Activated T-cell treated with anti-CD3 and anti-CD28 coated beads for 24 hours (primary cell): ENCODE results near the gene EPC1.

Experiments used
- DNase-seq: peaks from one replicate; pipeline ENCODE4 v3.0.0-alpha.2; 2020; ENCODE audit warnings: low read depth

EPC1 gene

GRCh38 chr10:32337350-32337749 is 9.6 kb downstream of the EPC1 start:
- no peak for DNase-seq

DNA sequence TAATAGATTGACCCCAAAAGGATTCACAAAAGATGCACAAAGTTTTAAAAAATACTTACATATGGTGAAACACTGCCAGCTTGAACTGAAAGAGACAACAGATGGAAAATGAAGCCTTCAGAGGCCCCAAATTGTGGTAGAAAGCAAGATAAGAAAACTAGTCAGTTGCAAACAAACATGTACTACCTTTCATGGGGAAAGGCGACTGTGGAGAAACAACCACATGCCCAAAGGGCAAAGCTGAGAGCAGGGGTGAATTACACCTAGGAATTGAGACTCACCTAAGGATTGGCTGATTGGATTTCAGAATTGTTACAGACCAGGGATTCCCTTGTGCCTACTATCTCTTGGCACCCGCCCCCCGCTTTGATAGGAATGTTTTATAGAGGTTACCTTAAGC is 13.1 kb downstream of the EPC1 start:
- no peak for DNase-seq

DNA sequence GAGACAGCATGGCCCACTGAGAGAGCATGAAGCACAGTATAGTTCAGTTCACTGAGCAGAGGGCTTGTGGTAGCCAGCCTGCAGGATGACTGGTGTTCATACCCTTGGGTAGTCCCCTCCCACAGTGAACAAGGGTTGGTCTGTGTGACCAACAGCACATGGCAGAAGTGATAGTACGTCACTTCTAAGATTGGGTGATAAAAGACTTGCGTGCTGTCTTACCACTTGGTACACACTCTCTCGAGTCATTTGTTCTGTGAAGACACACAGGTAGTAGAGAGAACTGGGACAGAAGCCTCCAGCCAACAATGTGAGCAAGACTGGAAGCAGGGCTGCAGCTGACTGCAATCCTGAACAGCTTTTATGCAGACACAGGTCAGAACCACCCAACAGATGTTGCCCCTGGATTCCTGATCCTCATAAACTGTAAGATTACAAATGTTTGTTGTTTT is 14.6 kb downstream of the EPC1 start:
- DNase-seq = peak; percentile 72

GRCh38 chr10:32331606-32332005 is 15.4 kb downstream of the EPC1 start:
- no peak for DNase-seq

DNA sequence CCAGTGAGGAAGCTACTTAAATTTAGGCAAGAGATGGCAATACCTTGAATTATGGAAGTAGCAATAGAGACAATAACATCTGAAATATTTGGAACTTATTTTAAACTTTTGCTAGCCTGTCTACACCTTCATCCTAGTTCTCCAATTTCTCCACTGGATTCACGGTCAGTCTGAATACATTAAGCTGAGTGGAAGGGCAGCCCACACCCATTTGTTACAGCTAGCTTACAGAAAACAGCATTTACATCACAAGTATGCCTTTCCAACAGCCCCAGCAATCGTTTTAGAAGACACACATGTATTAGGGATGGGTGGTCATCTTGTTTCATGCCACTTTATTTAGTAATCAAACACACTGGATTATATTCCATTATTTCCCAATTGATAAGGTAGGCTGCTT is 16.7 kb downstream of the EPC1 start:
- no peak for DNase-seq

DNA sequence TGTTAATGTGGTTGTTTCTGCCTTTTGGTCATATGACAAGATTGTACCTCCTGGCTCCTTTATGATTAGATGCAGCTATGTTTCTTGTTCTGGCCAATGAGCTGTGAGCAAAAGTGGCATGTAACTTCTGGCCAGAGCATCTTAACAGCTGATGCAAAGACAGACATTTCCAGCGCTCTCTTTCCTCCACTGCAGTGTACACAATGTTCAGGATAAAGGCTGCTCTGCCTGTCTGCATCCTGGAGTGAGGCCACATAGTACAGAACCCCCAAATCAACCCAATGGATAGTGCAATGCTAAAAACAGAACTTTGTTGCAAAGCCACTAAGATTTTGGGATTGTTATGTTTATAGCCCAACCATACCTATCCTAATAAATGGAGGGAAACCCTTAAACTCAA is 17.9 kb downstream of the EPC1 start:
- no peak for DNase-seq

DNA sequence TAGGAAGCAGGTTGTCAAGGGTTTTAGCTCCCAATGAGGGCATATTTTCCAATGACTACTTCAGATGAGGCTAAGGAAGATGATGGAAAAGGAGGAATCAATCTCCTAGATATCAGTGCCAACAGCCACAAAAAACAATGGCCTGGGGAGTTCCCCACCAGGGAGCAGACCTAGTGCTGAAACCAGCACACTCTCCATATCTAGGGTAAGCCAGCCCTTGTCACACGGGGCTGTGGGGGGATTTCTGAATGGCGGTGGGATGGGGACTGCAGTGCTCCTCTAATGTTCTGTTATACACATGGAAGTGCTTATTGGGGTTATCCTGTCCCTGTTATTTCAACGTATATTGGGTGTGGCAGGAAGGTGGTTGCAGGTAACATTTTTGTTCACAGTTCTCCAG is 18.5 kb downstream of the EPC1 start:
- no peak for DNase-seq

DNA sequence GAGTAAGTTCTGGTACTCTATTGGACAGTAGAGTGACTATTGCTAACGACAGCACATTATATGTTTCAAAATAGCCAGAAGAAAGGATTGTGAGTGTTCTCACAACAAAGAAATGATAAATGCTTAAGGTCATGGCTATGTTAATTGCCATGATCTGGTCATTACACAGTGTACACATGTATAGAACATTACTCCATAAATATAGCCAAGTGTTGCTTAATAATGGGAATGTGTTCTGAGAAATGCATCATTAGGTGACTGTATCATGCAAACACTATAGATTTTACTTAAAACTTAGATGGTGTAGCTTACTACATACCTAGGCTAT is 19.6 kb downstream of the EPC1 start:
- no peak for DNase-seq

GRCh38 chr10:32326680-32327363 is 20.1 kb downstream of the EPC1 start:
- no peak for DNase-seq

DNA sequence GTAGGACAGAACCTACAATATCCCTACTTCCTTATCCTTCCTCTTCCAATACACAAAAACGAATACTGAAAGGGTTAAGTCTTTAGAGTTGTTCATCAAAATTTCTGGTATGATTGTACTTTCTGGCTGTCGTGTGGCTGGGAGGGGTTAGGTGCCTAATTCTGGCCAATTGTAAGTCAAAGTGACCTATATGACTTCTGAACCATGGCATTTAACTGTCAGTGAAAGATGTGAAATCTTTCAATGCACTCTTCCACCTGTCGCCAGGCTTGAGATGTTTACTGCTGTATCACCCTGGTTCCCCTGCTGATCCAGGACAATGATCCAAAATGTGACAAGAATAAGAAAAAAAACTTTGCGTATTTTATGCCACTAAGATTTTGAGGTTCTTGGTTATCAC is 20.8 kb downstream of the EPC1 start:
- no peak for DNase-seq

GRCh38 chr10:32323051-32323450 is 23.9 kb downstream of the EPC1 start:
- no peak for DNase-seq

DNA sequence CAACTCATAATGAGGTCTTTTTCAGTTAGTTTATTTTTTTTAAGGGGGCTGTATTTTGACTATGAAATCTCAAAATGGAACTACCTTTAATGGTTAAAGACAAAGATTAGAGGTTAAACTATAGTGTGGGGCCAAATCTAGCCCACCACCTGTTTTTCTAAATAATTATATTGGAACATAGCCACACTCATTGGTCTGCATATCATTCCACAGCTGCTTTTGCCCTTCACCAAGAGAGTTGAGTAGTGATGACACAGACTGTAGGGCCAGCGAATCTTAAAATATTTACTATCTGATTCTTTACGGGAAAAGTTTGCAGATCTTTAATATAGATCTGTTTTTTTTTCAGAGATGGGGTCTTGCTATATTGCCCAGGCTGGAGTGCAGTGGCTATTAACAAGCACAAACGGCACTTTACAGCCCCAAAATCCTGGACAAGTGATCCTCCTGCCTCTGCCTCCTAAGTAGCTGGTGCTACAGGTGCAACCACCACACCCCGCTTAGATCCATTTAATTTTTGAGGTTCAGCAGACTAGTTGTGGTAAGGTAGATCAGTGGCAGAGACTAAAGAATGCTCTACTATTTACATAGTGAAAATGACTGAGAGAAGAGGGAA is 25.8 kb downstream of the EPC1 start:
- DNase-seq = no peak

- DNase-seq = no peak
These were observed 28.5 kb downstream of the EPC1 start for GRCh38 chr10:32318476-32318896.

GRCh38 chr10:32317795-32318357 is 29.1 kb downstream of the EPC1 start:
- DNase-seq = no peak

- no peak for DNase-seq
These were observed 31.5 kb downstream of the EPC1 start for GRCh38 chr10:32315424-32315823.

GRCh38 chr10:32314588-32314987 is 32.4 kb downstream of the EPC1 start:
- no peak for DNase-seq

DNA sequence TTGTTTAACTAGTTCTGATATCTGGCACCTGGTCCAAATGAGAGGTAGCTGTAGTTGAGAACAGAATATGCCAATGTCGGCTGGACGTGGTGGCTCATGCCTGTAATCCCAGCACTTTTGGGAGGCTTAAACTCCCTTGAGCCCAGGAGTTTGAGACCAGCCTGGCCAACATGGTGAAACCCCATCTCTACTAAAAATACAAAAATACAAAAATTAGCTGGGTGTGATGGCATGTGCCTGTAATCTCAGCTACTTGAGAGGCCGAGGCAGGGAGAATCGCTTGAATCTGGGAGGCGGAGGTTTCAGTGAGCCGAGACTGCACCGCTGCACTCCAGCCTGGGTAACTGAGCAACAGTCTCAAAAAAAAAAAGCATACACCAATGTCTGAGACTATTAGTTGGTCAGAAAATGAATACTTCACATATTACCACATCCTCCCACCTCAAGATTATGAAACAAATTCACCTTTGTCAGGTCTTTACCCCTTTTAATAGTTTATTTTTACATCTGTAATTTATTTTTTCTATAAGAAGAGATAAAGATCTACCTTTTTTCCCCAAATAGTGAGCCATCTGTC is 38.8 kb downstream of the EPC1 start:
- DNase-seq = no peak

- DNase-seq = no peak
These were observed 39.3 kb downstream of the EPC1 start for GRCh38 chr10:32307609-32308008.

- DNase-seq = no peak
These were observed 47.5 kb downstream of the EPC1 start for GRCh38 chr10:32299354-32299980.

GRCh38 chr10:32298075-32298812 is 48.7 kb downstream of the EPC1 start:
- DNase-seq = no peak

- no peak for DNase-seq
These were observed 51.9 kb downstream of the EPC1 start for GRCh38 chr10:32295027-32295426.

DNA sequence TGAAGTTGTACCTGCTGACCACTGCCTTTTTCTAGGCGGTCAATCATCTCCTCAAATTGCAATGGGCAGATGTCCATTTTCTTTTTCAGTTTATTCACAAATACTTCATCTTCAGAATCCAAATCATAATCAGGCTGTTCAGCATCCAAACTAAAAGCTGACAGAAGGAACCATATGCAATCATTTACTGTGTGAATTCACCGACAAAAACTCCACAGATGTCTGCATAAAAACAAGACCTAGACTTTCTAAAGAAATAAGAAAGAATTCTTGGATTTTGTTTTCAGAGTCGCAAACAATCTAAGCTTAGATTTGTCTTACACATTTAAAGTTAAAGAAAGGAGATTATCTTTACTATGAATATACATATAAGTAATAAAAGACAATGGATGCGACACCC is 53.4 kb downstream of the EPC1 start:
- DNase-seq = no peak
